ENCODE measurements around the gene GALNS.

GRCh38 chr16:88798073-88798472 is 58.7 kb downstream of the GALNS start:
- TF ChIP-seq POLR2A (IDR thresholded peaks at IDR 0.05; ENCODE audit: low read length): no peak
- no peak for TF ChIP-seq GATA1 (IDR thresholded peaks at IDR 0.05; ENCODE audit: low read depth, low read length)
